A549 (cell line): Measurements from ENCODE around the gene PYGM. TPM values are rescaled to one million over a fixed set of nuclear protein-coding genes. Genes with fewer than 3 reads are reported as not detected.

Source experiments
- ATAC-seq, 2 experiments: fragments of 200-7000 bp in 1 of 2; fragments of >200 bp in 1 of 2; cut with Nextera tagmentation in 1 of 2; cut with Tn5 transposase in 1 of 2; 3 replicates each; pipeline versions ENCODE4 v1.8.0 to v1.9.1; 2018 to 2020; ENCODE audit warnings: mild to moderate bottlenecking in 1 of 2, moderate library complexity in 1 of 2
- CTCF ChIA-PET: fragments of 300-600 bp; sonication (Branson Sonifier 250); formaldehyde crosslinking; extraction: SDS; loops from one replicate; lab custom pipeline; 2021; ENCODE audit warnings: antibody characterized with exemption, inconsistent platforms; lab: Yijun Ruan, JAX
- POLR2A ChIA-PET: fragments of 350-600 bp; formaldehyde crosslinking; extraction: SDS; loops from one replicate; lab custom pipeline; 2021; ENCODE audit warnings: antibody characterized with exemption, inconsistent platforms; lab: Yijun Ruan, JAX
- DNase-seq, 2 experiments: peaks; one replicate each; pipeline versions ENCODE4 v3.0.0 to v3.0.0-alpha.2; 2011 to 2016; ENCODE audit warnings: low read depth in 1 of 2, low spot score in 1 of 2
- FAIRE-seq: peaks from 2 replicates; lab custom pipeline; 2011; peaks lifted over from hg19 to GRCh38; lab: Jason Lieb, UNC
- H3K27ac ChIP-seq, 2 experiments: fragments of >200 bp; sonication (Bioruptor Twin); formaldehyde crosslinking; 3 replicates each; pipeline ENCODE4 v1.5.1; 2016 to 2017
- H3K4me1 ChIP-seq: fragments of >200 bp; sonication (Bioruptor Twin); formaldehyde crosslinking; 3 replicates; pipeline ENCODE4 v1.6.1; 2016
- H3K4me2 ChIP-seq: fragments of >200 bp; sonication (Bioruptor Twin); formaldehyde crosslinking; 3 replicates; pipeline ENCODE4 v1.6.1; 2016
- H3K4me3 ChIP-seq: fragments of >200 bp; sonication (Bioruptor Twin); formaldehyde crosslinking; 3 replicates; pipeline ENCODE4 v1.5.1; 2016
- H3K9me3 ChIP-seq: fragments of >200 bp; sonication (Bioruptor Twin); formaldehyde crosslinking; 3 replicates; pipeline ENCODE4 v1.6.1; 2016
- CBX8 ChIP-seq: fragments of 200-600 bp; sonication (generic); IDR thresholded peaks from 2 replicates; pipeline ENCODE4 v1.6.1; 2016
- CEBPB ChIP-seq, 2 experiments: fragments of >200 bp in 1 of 2; sonication (Bioruptor Twin) in 1 of 2; formaldehyde crosslinking in 1 of 2; IDR thresholded peaks; 2 replicates each; pipeline ENCODE4 v1.6.1; 2012 to 2016
- CHD4 ChIP-seq: fragments of 200-600 bp; sonication (generic); IDR thresholded peaks from 2 replicates; pipeline ENCODE4 v1.6.1; 2016; ENCODE audit warnings: antibody characterized with exemption, mild to moderate bottlenecking, borderline replicate concordance
- CTCF ChIP-seq: fragments of >200 bp; sonication (Bioruptor Twin); formaldehyde crosslinking; IDR thresholded peaks from 3 replicates; pipeline ENCODE4 v1.5.1; 2016
- EHMT2 ChIP-seq: fragments of 200-600 bp; sonication (generic); IDR thresholded peaks from 2 replicates; pipeline ENCODE4 v1.6.1; 2016; ENCODE audit warnings: antibody characterized with exemption, low read depth, mild to moderate bottlenecking, moderate library complexity
- FOSL2 ChIP-seq, 2 experiments: fragments of 450-650 bp in 1 of 2; fragments of >200 bp in 1 of 2; sonication (Bioruptor Twin) in 1 of 2; formaldehyde crosslinking; IDR thresholded peaks; 2 replicates each; pipeline versions ENCODE4 v1.5.0 to v1.6.1; 2016 to 2020; ENCODE audit warnings: mild to moderate bottlenecking in 1 of 2, moderate library complexity in 1 of 2
- GATA3 ChIP-seq: IDR thresholded peaks from 2 replicates; pipeline ENCODE4 v1.6.1; 2012; ENCODE audit warnings: borderline replicate concordance
- HDAC2 ChIP-seq: fragments of 200-600 bp; sonication (generic); IDR thresholded peaks from 2 replicates; pipeline ENCODE4 v1.6.1; 2016
- HES2 ChIP-seq: fragments of >200 bp; sonication (Bioruptor Twin); formaldehyde crosslinking; IDR thresholded peaks from 2 replicates; pipeline ENCODE4 v1.6.1; 2016
- HEYL ChIP-seq: fragments of 250-450 bp; sonication (Bioruptor Pico); IDR thresholded peaks from 2 replicates; pipeline ENCODE4 v1.8.0; 2021; ENCODE audit warnings: mild to moderate bottlenecking, moderate library complexity
- HOXA7 ChIP-seq: fragments of 250-450 bp; sonication (Bioruptor Pico); IDR thresholded peaks from 2 replicates; pipeline ENCODE4 v1.5.0; 2020; ENCODE audit warnings: mild to moderate bottlenecking, moderate library complexity
- HOXB13 ChIP-seq: fragments of 250-450 bp; sonication (Bioruptor Pico); IDR thresholded peaks from 2 replicates; pipeline ENCODE4 v1.5.0; 2020; ENCODE audit warnings: low read depth, mild to moderate bottlenecking, moderate library complexity
- JUNB ChIP-seq: fragments of >200 bp; sonication (Bioruptor Twin); formaldehyde crosslinking; IDR thresholded peaks from 2 replicates; pipeline ENCODE4 v1.6.1; 2016
- KDM5A ChIP-seq: fragments of 200-600 bp; sonication (generic); IDR thresholded peaks from 2 replicates; pipeline ENCODE4 v1.6.1; 2016; ENCODE audit warnings: antibody characterized with exemption, mild to moderate bottlenecking
- MAZ ChIP-seq: fragments of 150-350 bp; IDR thresholded peaks from 2 replicates; pipeline ENCODE4 v1.6.1; 2014; ENCODE audit warnings: antibody characterized with exemption, low read depth, low read length, borderline replicate concordance
- NFE2L2 ChIP-seq: fragments of 150-350 bp; conservative IDR thresholded peaks from 2 replicates; pipeline ENCODE4 v1.6.1; 2014; ENCODE audit warnings: low read length
- PBX3 ChIP-seq: IDR thresholded peaks from 2 replicates; pipeline ENCODE4 v1.6.1; 2012
- PHF8 ChIP-seq: fragments of 200-600 bp; sonication (generic); IDR thresholded peaks from 2 replicates; pipeline ENCODE4 v1.6.1; 2016; ENCODE audit warnings: low read depth, mild to moderate bottlenecking, antibody characterized with exemption, moderate library complexity, borderline replicate concordance
- RFX5 ChIP-seq: fragments of 450-650 bp; IDR thresholded peaks from 2 replicates; pipeline ENCODE4 v1.7.1; 2014; ENCODE audit warnings: antibody characterized with exemption, mild to moderate bottlenecking, moderate library complexity
- RNF2 ChIP-seq: fragments of 200-600 bp; sonication (generic); IDR thresholded peaks from 2 replicates; pipeline ENCODE4 v1.6.1; 2016; ENCODE audit warnings: low read depth, mild to moderate bottlenecking, antibody characterized with exemption, moderate library complexity, borderline replicate concordance
- SMC3 ChIP-seq: fragments of >200 bp; sonication (Bioruptor Twin); formaldehyde crosslinking; IDR thresholded peaks from 3 replicates; pipeline ENCODE4 v1.6.1; 2018; ENCODE audit warnings: inconsistent platforms
- TFCP2L1 ChIP-seq: fragments of 250-450 bp; sonication (Bioruptor Pico); IDR thresholded peaks from 2 replicates; pipeline ENCODE4 v1.5.0; 2021; ENCODE audit warnings: mild to moderate bottlenecking
- ZNF302 ChIP-seq: fragments of 250-450 bp; sonication (Bioruptor Pico); IDR thresholded peaks from 2 replicates; pipeline ENCODE4 v1.9.0; 2021; ENCODE audit warnings: inconsistent platforms, mild to moderate bottlenecking, moderate library complexity
- ZSCAN20 ChIP-seq: fragments of 250-450 bp; sonication (Bioruptor Pico); IDR thresholded peaks from 2 replicates; pipeline ENCODE4 v1.8.0; 2022; ENCODE audit warnings: mild to moderate bottlenecking, moderate library complexity
- WGBS: methylation state at CpG from one replicate; pipeline ENCODE4 v1.1.6; 2017; ENCODE audit errors: missing lambda C conversion rate; 5-methylcytosine and 5-hydroxymethylcytosine counted together
- polyA plus RNA-seq, 4 experiments: library from polyadenylated mRNA; depleted of rRNA in 3 of 4; stranded (reverse); fragments of >200 nt; fragmentation: RNase III in 1 of 4; extraction: RNeasy Plus Mini Kit Qiagen cat#74134 plus additional on column Dnase treatment in 1 of 4; gene quantifications; 2 replicates in 3 of 4; 3 replicates in 1 of 4; pipeline ENCODE4 v1.2.3, GENCODE V29; 2011 to 2017
- TF ChIP-seq, protein P1 (sequence below): IDR thresholded peaks from 2 replicates; pipeline ENCODE4 v1.6.1; 2012; ENCODE audit warnings: low read depth, borderline replicate concordance
- TF ChIP-seq, protein P2 (sequence below): fragments of 250-450 bp; sonication (Bioruptor Pico); IDR thresholded peaks from 2 replicates; pipeline ENCODE4 v1.5.0; 2021; ENCODE audit warnings: mild to moderate bottlenecking, moderate library complexity, borderline replicate concordance

The PYGM gene
- polyA plus RNA-seq, 2 of the 4 experiments (the other 2 are of a cell fraction), result 0.22 to 0.23 TPM

DNA sequence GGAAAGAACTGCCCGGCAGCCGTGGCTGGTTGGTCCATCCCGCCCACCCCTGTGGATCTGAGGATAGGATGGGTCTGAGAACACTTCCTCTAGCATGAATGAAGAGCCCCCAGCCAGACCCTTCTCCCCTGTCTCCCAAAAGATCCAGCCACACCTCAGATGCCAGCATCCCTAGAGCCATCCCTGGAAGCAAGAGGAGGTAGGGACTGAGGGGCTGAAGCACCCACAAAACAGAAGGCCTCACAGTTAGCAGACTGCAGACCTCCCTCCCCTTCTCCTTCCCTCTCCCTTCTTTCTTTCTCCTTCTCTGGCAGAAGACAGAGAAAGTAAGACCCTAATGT lies 38.4 kb downstream of the PYGM start:
- Histone ChIP-seq H3K27ac (no peak overlapping the region), H3K4me1 (peaks cover 18% of the 10 kb centered on the region; the same call in 2 of the 3 replicates), H3K4me3 (no peak overlapping the region), H3K4me2 (no peak overlapping the region), H3K9me3 (no peaks in the 10 kb centered on the region)
- no peak for ATAC-seq
- no peak for FAIRE-seq
- POLR2A ChIA-PET, result no interaction called here
- DNase-seq, result no peak
- CTCF ChIA-PET, result interaction anchor here (0.6 to 2.0 kb wide), 4 partner anchors 22 to 274 kb away, joined by 3 to 16 read pairs (median 3); partner anchors contain the start of gene RASGRP2
- 16% methylated on average over 3 of the region's 3 CpGs for WGBS
- TF ChIP-seq, protein P1, sequence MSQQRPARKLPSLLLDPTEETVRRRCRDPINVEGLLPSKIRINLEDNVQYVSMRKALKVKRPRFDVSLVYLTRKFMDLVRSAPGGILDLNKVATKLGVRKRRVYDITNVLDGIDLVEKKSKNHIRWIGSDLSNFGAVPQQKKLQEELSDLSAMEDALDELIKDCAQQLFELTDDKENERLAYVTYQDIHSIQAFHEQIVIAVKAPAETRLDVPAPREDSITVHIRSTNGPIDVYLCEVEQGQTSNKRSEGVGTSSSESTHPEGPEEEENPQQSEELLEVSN, result no peak
- TF ChIP-seq PHF8 (no peak), FOSL2 (IDR thresholded peaks at IDR 0.05) (no peak), FOSL2 (CRISPR knock-in tag; IDR thresholded peaks at IDR 0.05) (no peak), TFCP2L1 (CRISPR knock-in tag) (no peak), HOXA7 (no peak), ZSCAN20 (CRISPR knock-in tag) (no peak), EHMT2 (no peak), CEBPB (IDR thresholded peaks at IDR 0.05) (no peak), MAZ (no peak), CHD4 (no peak), CTCF (no peak), HOXB13 (CRISPR knock-in tag) (no peak), SMC3 (no peak), CBX8 (no peak), NFE2L2 (no peak), JUNB (no peak), KDM5A (no peak), RNF2 (no peak)
- TF ChIP-seq, protein P2, sequence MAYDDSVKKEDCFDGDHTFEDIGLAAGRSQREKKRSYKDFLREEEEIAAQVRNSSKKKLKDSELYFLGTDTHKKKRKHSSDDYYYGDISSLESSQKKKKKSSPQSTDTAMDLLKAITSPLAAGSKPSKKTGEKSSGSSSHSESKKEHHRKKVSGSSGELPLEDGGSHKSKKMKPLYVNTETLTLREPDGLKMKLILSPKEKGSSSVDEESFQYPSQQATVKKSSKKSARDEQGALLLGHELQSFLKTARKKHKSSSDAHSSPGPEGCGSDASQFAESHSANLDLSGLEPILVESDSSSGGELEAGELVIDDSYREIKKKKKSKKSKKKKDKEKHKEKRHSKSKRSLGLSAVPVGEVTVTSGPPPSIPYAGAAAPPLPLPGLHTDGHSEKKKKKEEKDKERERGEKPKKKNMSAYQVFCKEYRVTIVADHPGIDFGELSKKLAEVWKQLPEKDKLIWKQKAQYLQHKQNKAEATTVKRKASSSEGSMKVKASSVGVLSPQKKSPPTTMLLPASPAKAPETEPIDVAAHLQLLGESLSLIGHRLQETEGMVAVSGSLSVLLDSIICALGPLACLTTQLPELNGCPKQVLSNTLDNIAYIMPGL (CRISPR knock-in tag), result no peak

DNA sequence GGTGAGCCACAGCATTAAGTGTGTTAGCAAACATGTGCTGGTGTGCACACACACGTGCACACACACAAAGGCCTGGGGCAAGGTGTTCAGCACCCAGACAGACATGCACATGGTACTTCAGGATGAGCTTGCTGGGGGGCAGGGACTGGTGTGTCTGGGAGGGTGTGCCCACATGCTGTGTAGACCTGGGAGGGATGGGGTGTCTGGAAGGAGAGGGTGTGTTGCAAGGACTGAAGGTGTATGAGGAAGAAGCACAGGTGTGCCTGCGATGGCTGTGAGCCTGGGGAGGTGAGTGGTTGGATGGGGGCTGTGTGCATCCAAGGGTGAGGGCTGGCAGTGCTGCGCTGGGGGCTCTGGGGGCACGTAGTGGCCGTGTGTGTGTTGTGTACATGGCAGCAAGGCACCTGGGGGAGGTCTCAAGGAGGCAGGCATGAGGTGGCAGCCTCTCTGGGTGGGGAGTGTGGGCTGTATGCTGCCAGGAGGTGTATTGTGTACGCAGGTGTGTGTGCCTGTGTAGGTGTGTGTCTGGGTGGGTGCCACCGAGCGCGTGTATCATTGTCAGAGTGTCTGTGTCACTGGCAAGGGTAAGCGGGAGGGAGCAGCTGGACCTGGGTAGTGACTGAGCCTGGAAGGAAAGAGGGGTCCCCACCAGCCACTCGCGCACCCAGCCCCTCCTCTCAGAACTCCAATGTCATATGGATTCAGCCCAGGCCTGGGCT lies 39.0 kb downstream of the PYGM start:
- no peak for TF ChIP-seq TFCP2L1 (CRISPR knock-in tag)
- TF ChIP-seq PBX3, result no peak
- no peak for TF ChIP-seq PHF8
- TF ChIP-seq NFE2L2, result no peak
- TF ChIP-seq JUNB, result no peak
- TF ChIP-seq ZNF302 (CRISPR knock-in tag), result no peak
- TF ChIP-seq HEYL, result no peak
- TF ChIP-seq GATA3, result no peak
- TF ChIP-seq SMC3, result no peak
- TF ChIP-seq HDAC2, result no peak
- TF ChIP-seq HES2, result no peak
- no peak for TF ChIP-seq RFX5
- Histone ChIP-seq H3K27ac (no peak overlapping the region), H3K9me3 (no peaks in the 10 kb centered on the region), H3K4me2 (no peak overlapping the region), H3K4me3 (no peak overlapping the region), H3K4me1 (peaks cover 18% of the 10 kb centered on the region; the same call in 2 of the 3 replicates)
- DNase-seq (no peak), ATAC-seq (no peak), FAIRE-seq (no peak)
- WGBS, result 31% methylated on average over 10 of the region's 12 CpGs
- ChIA-PET POLR2A (no interaction called here), CTCF (interaction anchor here (0.6 to 8.1 kb wide), 7 partner anchors 22 to 271 kb away, joined by 3 to 48 read pairs (median 4); partner anchors contain the start of gene RASGRP2)
